HTR-8/SVneo (cell line): ENCODE results near the gene ASCC1.
"Not testable (repeated sequence)": the region's sequence is repeated elsewhere in the genome, so short reads cannot be mapped to it uniquely, and the experiment has no call there.

Experiments used
- DNase-seq: peaks from one replicate; pipeline ENCODE4 v3.0.0; 2011; ENCODE audit warnings: low spot score, mixed read lengths; ENCODE audit not compliant: insufficient read length
- FAIRE-seq: peaks from 2 replicates; lab custom pipeline; 2011; peaks lifted over from hg19 to GRCh38; lab: Jason Lieb, UNC

ASCC1 gene

DNA sequence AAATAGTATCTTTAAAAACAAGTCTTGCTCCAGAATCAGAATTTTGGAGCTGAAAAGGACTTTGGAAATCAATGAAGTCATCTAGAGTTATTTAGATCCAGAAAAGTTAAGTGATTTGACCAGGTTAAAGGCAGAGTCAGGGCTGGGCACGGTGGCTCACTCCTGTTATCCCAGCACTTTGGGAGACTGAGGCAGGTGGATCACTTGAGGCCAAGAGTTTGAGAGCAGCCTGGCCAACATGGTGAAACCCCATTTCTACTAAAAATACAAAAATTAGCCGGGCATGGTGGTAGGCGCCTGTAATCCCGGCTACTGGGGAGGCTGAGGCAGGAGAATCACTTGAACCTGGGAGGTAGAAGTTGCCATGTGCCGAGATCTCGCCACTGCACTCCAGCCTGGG, 8.1 kb upstream of the ASCC1 start:
- DNase-seq, FAIRE-seq: not testable (repeated sequence)

DNA sequence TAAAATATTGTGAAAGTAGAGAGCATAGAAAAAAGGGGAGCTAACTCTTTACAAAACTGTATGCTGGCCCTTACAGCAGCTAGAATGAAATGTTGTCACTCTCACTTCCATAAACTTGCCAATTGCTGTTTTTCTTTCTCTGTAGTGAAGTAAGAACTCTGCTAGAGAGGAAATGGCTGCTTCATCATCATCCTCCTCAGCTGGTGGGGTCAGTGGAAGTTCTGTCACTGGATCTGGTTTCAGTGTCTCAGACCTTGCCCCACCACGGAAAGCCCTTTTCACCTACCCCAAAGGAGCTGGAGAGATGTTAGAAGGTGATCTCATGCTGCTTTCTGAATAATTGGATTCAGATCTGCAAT, 7.6 kb upstream of the ASCC1 start:
- DNase-seq (no peak), FAIRE-seq (no peak)

DNA sequence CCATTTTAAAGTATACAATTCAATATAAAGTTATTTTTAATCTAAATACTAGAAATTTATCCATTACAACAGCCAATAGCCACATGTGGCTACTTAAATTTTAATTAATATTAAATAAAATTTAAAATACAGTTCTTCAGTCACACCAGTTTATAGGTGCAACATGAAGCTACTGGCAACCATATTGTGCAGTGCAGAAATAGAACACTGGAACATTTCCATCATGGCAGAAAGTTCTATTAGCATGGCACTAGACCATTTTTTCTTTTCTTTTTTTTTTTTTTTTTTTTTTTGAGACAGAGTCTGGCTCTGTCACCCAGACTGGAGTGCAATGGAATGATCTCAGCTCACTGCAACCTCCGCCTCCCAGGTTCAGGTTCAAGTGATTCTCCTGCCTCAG, 5.2 kb upstream of the ASCC1 start:
- DNase-seq (no peak), FAIRE-seq (no peak)

DNA sequence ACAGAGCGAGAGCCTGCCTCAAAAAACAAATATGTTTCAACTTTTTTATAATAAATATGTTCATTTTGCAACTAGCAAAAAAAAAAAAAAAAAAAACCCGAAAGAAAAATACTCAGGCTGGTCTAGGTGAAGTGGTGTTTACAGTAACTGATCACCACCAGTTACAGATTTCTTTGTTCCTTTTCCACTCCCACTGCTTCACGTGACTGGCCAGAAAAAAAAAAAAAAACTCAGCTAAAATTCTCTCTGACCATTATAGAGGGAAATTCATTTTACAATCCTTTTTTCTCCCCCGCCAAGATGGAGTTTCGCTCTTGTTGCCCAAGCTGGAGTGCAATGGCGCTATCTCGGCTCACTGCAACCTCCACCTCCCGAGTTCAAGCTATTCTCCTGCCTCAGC, 4.6 kb upstream of the ASCC1 start:
- DNase-seq (no peak), FAIRE-seq (no peak)

DNA sequence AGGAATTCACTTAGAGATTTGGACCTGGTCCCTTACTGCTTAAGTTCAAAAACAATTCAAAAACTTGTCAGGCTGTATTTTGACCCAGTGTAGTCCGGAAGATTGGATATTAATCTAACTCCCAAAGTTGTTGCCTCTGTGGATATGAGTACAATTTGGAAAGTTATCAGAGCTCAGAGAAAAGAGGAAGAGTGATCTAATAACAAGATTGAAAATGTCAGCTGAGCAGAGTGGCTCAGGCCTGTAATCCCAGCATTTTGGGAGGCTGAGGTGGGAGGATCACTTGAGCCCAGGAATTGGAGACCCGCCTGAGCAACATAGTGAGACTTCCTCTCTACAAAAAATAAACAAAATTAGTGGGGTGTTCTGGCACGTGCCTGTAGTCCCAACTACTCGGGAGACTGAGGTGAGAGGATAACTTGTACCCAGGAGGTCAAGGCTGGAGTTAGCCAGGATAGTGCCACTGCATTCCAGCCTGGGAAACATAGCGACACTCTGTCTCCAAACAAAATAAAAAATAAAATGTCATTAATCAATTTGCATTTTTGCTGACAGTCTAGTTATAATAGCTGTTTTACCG, 3.2 kb upstream of the ASCC1 start:
- DNase-seq (no peak), FAIRE-seq (no peak)

DNA sequence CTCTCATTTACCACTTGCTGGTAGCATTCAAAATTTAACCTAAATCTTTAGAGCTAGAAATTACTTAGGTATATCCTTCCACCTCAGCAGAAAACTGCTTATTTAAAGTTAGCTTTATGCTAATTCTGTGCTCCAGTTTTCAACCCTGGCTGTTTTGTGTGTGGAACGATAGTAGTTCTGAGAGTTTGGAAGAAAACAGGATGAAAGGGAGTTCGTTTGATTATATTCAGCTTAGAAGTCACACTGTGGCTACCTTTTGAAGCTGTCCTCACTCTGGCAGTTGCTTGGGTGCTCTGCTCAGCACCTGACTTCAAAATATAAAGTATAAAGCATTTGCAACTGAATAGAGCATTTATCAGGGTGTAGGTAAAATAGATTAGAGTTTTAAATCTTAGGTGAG, 2.6 kb upstream of the ASCC1 start:
- no peak for FAIRE-seq
- DNase-seq: no peak

DNA sequence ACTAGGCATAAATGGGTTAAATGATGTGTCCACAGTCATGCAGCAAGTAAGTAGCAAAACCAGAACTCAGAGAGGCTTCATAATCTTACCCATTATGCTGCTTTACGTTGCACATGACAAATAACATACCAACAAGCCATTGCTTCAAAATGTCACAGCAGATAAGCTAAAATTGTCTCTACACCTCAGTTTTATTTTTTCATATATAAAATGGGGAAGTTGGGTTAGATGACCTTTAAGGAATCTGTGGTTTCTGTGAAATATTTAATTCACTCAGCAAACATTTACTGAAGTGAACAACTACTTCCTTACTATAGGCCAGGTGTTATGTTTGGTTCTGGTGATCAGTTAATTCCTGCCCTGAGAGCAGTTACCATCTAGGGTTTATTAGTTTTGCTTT, 2.2 kb upstream of the ASCC1 start:
- DNase-seq (no peak), FAIRE-seq (no peak)

DNA sequence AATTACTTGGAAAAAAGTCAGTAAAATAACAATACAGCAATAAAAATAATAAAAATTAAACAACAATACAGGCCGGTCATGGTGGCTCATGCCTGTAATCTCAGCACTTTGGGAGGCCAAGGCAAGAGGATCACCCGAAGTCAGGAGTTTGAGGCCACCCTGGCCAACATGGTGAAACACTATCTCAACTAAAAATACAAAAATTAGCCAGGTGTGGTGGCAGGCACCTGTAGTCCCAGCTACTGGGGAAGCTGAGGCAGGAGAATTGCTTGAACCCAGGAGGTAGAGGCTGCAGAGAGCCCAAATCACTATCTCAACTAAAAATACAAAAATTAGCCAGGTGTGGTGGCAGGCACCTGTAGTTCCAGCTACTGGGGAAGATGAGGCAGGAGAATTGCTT, 4.2 kb downstream of the ASCC1 start:
- not testable (repeated sequence) for FAIRE-seq, DNase-seq

DNA sequence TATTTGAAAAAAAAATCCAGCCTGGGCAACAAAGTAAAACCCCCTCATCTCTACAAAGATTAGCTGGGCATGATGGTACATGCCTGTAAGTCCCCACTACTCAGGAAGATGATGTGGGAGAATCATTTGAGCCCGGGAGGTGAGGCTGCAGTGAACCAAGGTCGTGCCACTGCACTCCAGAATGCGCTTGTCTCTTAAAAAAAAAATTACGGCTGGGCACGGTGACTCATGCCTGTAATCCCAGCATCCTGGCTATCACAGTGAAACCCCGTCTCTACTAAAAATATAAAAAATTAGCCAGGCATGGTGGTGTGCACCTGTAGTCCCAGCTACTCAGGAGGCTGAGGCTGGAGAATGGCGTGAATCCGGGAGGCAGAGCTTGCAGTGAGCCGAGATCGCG, 4.7 kb downstream of the ASCC1 start:
- not testable (repeated sequence) for DNase-seq, FAIRE-seq

DNA sequence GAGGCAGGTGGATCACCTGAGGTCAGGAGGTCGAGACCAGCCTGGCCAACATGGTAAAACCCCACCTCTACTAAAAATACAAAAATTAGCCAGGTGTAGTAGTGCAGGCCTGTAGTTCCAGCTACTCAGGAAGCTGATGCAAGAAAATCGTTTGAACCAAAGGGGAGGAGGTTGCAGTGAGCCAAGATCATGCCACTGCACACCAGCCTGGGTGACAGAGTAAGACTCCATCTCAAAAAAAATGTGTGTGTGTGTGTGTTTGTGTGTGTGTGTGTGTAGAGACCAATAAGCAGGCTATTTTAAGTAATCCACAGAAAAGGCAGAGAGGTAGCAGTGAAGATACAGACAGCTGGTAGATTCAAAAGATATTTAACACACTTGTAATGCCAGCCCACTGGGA, 7.5 kb downstream of the ASCC1 start:
- FAIRE-seq, DNase-seq: not testable (repeated sequence)

DNA sequence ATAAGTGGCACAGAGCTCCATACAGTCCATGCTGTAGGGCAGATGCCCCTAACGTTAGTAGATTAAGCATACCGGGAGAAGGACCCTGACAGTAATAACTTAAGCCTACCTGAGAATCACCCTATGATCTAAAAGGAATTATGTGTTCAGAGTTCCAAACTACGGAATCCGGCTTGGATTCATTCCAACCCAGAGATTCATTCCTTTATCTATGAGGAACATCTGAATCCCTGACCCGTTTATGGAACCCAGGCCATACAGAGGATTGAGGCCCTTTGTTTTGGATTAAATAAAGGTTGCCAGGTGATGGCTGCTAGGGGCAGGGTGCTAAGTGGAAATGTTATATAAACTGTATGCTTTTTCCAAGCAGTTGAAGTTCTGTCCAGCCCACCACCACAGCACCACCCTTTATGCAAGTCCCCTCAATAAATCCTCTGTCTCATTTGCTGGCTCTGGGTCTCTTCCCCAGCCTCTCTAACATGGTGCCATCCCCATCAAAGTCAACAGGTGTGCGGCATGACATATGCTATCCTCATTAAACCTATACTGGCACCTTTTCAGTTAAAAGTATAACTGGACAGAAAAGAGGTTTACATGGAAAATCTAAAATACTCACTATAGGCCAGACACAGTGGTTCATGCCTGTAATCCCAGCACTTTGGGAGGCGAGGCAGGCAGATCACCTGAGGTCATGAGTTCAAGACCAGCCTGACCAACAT, 9.4 kb downstream of the ASCC1 start:
- DNase-seq: no peak
- no peak for FAIRE-seq

DNA sequence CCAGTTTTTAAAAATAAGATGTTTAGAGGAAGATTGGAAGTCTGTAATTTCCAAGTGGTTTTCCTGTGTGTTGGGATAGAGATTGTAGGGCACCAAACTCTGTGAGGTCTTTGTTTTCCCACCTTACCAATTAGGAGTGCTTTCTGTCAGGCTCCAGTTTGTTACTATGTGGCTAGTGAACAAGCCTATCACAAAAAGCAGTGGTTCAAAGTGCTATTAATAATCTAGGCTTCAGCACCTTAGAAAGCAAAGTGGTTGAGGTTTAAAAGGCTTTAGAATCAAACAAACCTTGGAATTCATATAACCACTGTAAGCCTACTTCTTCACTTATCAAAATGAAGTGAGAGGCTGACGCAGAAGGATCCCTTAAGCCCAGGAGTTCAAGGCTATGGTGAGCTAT, 11.4 kb downstream of the ASCC1 start:
- FAIRE-seq (no peak), DNase-seq (no peak)

DNA sequence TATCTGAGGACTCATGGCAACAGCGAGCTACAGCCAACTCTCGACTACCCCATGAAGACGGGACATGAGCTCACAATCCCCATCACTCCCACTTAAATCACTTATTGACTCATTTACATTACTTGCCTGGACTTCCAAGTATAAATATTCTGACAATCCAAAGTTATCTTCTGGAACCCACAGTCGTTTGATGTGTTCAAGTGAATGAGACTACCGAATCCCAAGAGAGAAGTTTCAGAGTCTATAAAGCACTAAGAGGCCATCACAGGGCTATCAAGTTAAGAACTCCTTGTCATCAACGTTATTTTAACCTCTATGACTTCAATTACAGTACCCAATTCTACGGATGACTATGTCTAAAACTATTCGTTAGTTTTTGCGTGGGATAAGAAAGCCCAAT, 11.8 kb downstream of the ASCC1 start:
- DNase-seq: no peak
- no peak for FAIRE-seq

DNA sequence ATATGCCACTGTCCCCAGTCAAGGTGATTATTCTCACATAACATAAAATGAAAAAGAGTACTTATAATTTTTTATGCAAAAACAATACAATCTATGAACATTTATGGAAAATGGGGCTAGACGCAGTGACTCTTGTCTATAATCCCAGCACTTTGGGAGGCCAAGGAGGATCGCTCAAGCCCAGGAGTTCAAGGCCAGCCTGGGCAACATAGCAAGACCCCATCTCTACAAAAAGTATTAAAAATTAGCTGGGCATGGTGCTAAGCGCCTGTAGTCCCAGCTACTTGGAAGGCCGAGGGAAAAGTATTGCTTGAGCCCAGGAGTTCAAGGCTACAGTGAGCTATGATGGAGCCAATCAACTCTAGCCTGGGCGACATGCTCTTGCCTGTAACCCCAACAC, 14.8 kb downstream of the ASCC1 start:
- DNase-seq: no peak
- FAIRE-seq: no peak

DNA sequence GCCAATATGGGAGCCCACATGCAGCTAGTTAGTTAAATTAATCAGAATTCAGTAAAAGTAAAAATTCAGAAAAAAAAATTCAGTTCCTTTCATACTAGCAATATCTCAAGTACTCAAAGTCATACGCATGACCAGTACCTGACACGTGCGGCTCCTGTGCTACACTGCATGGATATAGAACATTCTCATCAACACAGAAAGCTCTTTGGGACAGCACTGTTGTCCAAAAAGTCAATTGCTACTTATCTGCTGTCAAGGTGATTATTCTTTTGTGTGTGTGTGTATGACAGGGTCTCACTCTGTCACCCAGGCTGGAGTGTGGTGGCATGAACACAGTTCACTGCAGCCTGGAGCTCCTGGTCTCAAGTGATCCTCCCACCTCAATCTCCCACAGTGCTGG, 15.2 kb downstream of the ASCC1 start:
- FAIRE-seq (no peak), DNase-seq (no peak)

DNA sequence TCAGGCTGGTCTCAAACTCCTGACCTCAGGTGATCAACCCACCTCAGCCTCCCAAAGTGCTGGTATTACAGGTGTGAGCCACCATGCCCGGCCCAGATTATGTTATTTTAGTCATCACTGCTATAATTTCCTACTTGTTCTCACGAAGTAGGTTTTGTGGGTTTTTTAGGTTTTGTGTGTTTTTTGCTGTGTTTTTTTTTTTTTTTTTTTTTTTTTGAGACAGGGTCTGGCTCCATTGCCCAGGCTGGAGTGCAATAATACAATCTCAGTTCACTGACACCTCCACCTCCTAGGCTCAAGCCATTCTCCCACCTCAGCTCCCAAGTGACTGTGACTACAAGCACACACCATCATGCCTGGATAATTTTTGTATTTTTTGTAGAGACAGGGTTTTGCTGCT, 21.1 kb downstream of the ASCC1 start:
- DNase-seq (no peak), FAIRE-seq (no peak)

DNA sequence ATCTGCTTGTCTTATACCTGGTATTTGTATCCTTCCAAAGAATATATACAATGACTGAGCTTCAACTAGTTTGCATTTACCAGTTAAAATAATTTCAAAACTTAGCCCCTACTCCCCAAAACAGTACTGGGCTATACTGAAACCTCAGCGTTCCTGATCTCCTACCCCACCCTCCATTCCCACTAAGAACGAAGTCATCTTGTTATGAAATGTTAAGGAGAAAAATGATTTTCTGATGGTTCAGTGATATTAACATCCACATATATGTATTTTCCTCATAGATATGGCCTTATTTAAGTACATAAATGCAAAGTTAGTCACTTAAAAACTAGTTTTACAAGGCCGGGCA, 29.1 kb downstream of the ASCC1 start:
- DNase-seq (no peak), FAIRE-seq (no peak)

DNA sequence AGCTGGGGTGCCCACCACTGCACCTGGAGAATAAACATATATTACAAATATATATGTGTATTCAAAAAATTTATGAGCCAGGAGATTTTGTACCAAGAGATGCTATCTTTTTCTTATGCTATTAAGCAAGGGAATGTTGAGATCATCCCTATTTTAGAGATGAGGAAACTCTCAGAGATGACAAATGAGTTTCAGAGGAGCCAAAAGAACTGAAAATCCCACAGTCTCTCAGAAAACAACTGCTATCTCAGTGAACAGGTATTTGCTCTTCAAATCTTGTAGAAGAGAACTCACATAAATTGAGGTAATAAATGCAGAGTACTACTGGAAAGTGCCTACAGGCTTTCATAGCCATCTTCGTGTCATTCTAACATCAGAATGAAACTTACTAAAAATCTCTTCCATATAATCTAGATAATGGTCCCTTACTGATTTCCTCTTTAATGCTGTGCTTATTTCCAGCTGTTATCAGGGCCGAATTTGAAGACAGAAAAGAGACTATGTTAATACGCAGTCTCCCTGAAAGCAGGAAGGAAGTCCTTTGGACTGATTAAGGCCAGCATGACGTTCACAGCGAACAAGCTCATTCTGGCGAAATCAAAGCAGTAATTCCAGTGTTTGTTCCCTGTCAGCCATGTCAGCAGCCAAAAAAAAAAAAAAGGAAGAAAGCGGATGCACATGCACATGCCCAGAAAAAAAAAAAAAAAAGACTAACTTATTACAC, 29.7 kb downstream of the ASCC1 start:
- no peak for DNase-seq

DNA sequence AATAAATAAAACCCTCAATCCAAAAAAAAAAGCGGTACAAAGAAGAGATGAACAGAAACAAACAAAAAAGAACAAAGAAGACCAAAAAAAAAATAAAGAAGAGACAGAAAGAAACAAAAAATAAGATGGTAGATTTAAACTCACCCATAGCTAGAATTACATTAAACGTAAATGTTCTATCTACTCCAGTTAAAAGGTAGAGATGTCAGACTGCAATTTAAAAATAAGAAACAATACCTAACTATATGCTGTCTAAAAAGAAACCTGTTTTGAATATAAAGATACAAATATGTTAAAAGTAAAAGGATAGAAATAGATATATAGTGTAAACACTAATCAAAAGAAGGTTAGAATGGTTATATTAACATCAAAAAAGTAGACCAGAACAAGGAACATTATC, 31.9 kb downstream of the ASCC1 start:
- DNase-seq (no peak), FAIRE-seq (no peak)

More for the DNA sequence above, 29.7 kb downstream of the ASCC1 start:
- FAIRE-seq: no peak

DNA sequence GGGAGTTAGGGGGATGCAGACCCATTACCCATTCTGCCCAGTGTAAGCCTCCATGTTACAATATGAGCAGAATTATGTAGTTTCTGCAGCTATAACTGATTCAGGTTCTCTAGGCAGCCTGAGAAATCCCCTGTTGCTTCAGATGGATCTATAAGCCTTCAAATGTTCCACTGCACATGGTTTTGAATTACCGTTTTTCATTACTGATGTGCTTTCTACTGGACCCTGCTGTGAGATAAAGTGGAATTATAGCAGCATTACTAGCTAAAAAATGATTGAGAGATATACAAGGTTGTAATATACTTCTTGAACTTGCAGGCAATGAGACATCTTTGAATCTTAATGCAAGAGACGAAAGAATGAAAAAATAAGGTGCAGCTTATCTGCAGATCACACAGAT, 38.6 kb downstream of the ASCC1 start:
- DNase-seq: no peak
- no peak for FAIRE-seq

DNA sequence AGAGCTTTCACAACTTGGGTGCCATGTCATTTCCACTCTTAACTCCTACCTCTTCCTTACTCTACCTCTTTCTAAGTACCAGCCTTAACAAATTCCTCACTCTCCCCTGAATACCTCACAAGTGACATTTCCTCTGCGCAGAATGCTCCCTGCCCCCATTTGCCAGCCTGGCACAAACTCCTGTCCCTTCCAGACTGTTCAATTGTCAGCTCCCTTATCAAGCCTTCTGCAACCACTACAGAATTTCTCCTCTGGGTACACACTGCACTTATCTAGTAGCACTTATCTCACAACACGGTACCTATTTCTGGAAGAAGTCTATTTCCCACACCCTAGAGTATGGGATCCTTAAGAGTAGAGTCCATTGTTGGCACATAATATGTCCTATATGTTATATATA, 39.4 kb downstream of the ASCC1 start:
- FAIRE-seq: no peak
- DNase-seq: no peak

DNA sequence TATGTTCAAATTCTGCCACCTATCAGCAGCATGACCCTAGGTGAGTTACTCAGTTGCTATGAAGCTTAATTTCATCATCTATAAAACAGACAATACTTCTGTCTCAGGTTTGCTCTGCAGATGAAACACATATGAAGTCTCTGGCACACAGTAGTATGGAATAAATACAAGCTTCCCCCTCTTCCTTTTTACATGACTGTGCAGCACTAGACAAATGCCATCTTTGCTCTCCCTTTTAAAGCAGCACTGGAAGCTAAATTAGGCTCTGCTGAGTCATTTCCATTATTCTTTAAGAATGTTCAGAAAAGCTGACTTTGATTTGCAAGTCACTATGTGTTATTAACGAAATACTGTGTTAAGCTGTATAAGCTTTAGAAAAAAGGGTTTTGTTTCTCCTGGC, 40.9 kb downstream of the ASCC1 start:
- no peak for DNase-seq
- FAIRE-seq: no peak
